ENCODE results near the gene TMEM35B. TPM values are rescaled to one million over a fixed set of nuclear protein-coding genes. Genes with fewer than 3 reads are reported as not detected.

Gene TMEM35B
- polyA plus RNA-seq, 1 experiment = 79.5 TPM

DNA sequence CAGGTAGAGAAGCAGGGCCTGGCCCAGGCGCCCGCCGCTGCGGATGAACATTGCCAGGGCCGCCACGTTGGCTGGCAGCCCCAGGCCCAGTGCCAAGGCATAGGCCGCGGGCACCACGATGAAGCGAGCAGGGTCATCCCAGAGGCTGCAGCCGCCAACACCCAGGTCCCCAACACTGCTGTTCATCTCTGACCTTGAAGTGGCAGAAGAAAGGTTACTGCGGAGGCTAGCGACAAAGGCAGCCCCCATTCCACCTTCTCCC is 8.0 kb downstream of the TMEM35B start:
- Histone ChIP-seq H3K4me3 (ENCODE audit: low read depth, low read length) (no peak overlapping the region), H3K27me3 (ENCODE audit: control insufficient read depth, insufficient read depth, low read length) (no peaks in the 10 kb centered on the region; the same call in 1 of the 2 replicates), H3K36me3 (ENCODE audit: control insufficient read depth, insufficient read depth, low read length) (peaks cover 5% of the 10 kb centered on the region)
- TF ChIP-seq CTCF (IDR thresholded peaks at IDR 0.05; ENCODE audit: insufficient read depth, low read depth, low read length) = no peak
- ChIA-PET POLR2A (no interaction called here), CTCF (no interaction called here)
- DNase-seq (ENCODE audit: low read depth) = no peak

DNA sequence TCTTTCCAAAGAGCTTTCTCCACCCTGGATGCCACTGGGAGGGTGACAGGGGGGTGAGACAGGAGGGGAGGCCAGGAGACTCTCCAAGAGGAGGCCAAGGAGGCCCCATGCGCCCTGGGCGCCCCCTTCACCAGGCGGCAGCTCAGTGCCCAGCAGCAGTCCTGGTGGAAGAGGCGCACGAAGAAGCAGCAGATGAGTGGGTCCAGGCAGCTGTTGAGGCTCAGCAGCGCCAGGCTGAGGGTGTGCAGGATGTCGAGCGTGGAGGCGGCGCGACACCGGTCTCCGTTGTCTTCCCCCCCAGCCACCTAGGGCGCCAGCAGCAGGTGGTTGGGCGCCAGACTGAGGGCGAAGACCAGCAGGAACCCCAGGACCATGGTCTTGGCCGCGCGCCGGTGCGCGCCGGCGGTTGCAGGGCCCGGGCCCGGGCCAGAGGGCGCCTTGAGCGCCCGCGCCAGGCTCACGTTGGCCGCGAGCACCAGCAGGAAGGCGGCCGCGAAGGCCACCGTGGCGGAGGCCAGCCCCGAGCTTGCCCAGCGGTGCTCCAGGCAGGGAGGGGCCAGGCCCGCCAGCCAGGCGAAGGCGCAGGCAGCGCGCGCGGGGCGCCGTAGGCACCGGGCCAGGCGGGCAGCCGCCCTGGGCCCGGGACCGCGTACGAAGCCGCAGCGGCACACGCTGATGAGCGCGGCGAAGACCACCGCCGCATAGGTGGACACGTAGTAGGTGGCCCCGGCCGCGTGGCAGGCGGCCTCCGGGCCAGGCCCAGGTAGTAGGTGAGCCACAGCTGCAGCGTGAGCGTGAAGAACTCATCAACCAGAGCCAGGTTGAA is 8.6 kb downstream of the TMEM35B start:
- no peak for TF ChIP-seq CTCF (IDR thresholded peaks at IDR 0.05; ENCODE audit: insufficient read depth, low read depth, low read length)
- CTCF ChIA-PET = no interaction called here

DNA sequence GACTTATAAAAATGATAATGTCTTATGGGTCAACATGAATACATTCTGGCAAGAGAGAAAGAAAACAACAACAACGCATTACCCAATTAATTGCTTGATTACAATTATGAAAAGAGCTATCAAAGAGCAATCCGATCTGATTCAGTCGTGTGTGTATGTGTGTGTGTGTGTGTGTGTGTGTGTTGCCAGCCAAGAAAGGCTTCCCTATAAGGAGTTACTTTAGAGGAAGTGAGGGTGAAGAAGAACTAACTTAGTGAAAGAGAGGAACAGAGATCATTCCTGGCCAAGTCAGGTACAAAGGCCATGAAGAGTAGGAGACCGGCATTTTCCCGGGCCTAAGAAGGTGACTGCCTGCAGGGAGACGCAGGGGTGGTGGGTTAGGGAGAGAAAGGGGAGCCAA is 9.4 kb downstream of the TMEM35B start:
- H3K4me3 ChIP-seq (ENCODE audit: low read depth, low read length) = no peak overlapping the region
- TF ChIP-seq CTCF (IDR thresholded peaks at IDR 0.05; ENCODE audit: insufficient read depth, low read depth, low read length) = no peak
- peaks cover 2% of the 10 kb centered on the region for H3K36me3 ChIP-seq (ENCODE audit: control insufficient read depth, insufficient read depth, low read length)
- POLR2A ChIA-PET = interaction anchor here (0.5 kb wide), 1 partner anchor 9 kb away, joined by 6 read pairs; no protein-coding TSS in a partner anchor
- H3K27me3 ChIP-seq (ENCODE audit: control insufficient read depth, insufficient read depth, low read length) = no peaks in the 10 kb centered on the region; the same call in 1 of the 2 replicates
- no peak for DNase-seq (ENCODE audit: low read depth)
- CTCF ChIA-PET = no interaction called here

More for the DNA sequence above, 8.6 kb downstream of the TMEM35B start:
- Histone ChIP-seq H3K27me3 (ENCODE audit: control insufficient read depth, insufficient read depth, low read length) (no peaks in the 10 kb centered on the region; the same call in 1 of the 2 replicates), H3K36me3 (ENCODE audit: control insufficient read depth, insufficient read depth, low read length) (peaks cover 4% of the 10 kb centered on the region), H3K4me3 (ENCODE audit: low read depth, low read length) (no peak overlapping the region)
- POLR2A ChIA-PET = no interaction called here
- DNase-seq (ENCODE audit: low read depth) = no peak

- ChIA-PET CTCF (no interaction called here), POLR2A (interaction anchor here (0.5 kb wide), 1 partner anchor 9 kb away, joined by 6 read pairs; no protein-coding TSS in a partner anchor)
- no peak for DNase-seq (ENCODE audit: low read depth)
- Histone ChIP-seq H3K27me3 (ENCODE audit: control insufficient read depth, insufficient read depth, low read length) (no peaks in the 10 kb centered on the region; the same call in 1 of the 2 replicates), H3K4me3 (ENCODE audit: low read depth, low read length) (no peak overlapping the region), H3K36me3 (ENCODE audit: control insufficient read depth, insufficient read depth, low read length) (peaks cover 2% of the 10 kb centered on the region)
- no peak for TF ChIP-seq CTCF (IDR thresholded peaks at IDR 0.05; ENCODE audit: insufficient read depth, low read depth, low read length)
These were observed 9.8 kb downstream of the TMEM35B start for GRCh38 chr1:34975338-34975737.

- TF ChIP-seq CTCF (IDR thresholded peaks at IDR 0.05; ENCODE audit: insufficient read depth, low read depth, low read length) = no peak
- ChIA-PET POLR2A (no interaction called here), CTCF (no interaction called here)
- no peak for DNase-seq (ENCODE audit: low read depth)
- Histone ChIP-seq H3K36me3 (ENCODE audit: control insufficient read depth, insufficient read depth, low read length) (peaks cover 2% of the 10 kb centered on the region), H3K4me3 (ENCODE audit: low read depth, low read length) (no peak overlapping the region), H3K27me3 (ENCODE audit: control insufficient read depth, insufficient read depth, low read length) (no peaks in the 10 kb centered on the region; the same call in 1 of the 2 replicates)
These were observed 10.5 kb downstream of the TMEM35B start for GRCh38 chr1:34974626-34975025.

Data from BJ (cell line).